Bladder microvascular endothelial cell (primary cell): Measurements from ENCODE around the gene ZNF35. TPM values are rescaled to one million over a fixed set of nuclear protein-coding genes. Genes with fewer than 3 reads are reported as not detected.

Experiments
- total RNA-seq: library from RNA; depleted of rRNA; stranded (reverse); fragments of >200 nt; gene quantifications from 2 replicates; pipeline ENCODE4 v1.2.3, GENCODE V29; 2014

Gene ZNF35
- total RNA-seq = 9.2 and 15.6 TPM in 2 replicates

GRCh38 chr3:44648564-44649229 lies at the start of gene ZNF35:
Gene ZNF35, plus strand, starts transcription at chr3:44648732. Its CDS starts 2,336 bp downstream, at chr3:44651068.

DNA sequence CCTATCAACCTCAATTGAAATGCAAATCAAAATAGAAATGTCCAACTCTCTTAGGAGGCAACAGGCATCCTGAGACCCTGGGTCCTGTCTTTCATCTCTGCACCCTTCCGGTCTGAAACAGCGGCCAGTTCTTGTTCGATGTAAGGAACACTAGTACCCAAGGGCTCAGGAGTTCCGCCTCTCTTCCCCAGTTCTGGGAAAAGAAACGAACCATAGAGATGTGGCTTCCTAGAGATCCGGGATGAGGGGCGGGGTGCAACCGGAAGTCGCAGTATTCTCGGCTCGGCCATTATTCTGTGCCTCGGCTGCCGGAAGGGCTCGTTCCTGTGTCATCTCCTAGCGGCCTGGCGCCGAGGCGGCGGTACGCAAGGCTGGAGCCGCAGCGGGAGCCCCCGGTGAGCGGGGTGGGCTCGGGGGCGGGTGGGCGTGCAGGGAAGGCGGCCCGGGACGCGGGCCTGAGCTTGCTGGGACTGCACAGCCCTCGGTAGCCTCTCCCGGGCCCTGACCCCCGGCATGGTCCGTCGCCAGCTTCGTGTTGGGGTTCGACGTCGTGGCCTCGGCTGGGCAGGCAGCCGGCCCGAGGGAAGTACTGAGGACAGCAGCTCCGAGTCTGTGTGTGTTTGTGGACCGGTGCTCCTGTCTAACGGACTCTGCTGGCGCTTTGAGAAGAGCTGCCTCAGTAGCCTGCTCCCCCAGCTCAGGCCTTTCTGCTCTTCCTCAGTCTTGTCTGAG lies 23.6 kb upstream of the ZNF35 start, which contains the start of gene ZNF197:
ZNF197 (plus strand) TSS at position 288 of the 732 bp plus-strand sequence. CDS start 4,119 bp downstream, outside the sequence.

Other genes starting within 250 kb of the ZNF35 start
- 3.7 and 13.7 TPM in 2 replicates for gene ZNF445, start 171.1 kb upstream of the ZNF35 start, total RNA-seq
- gene ZKSCAN7, start 93.5 kb upstream of the ZNF35 start, total RNA-seq = 1.3 and 1.6 TPM in 2 replicates
- 0.49 and 2.0 TPM in 2 replicates for gene ZNF660, start 63.8 kb upstream of the ZNF35 start, total RNA-seq
- gene ZNF197, start 23.7 kb upstream of the ZNF35 start, total RNA-seq = 7.1 and 9.8 TPM in 2 replicates
- 2.3 and 4.8 TPM in 2 replicates for gene ZNF502, start 63.9 kb downstream of the ZNF35 start, total RNA-seq
- gene ZNF501, start 80.9 kb downstream of the ZNF35 start, total RNA-seq = 4.4 and 5.3 TPM in 2 replicates
- gene KIAA1143, start 112.9 kb downstream of the ZNF35 start, total RNA-seq = 10.8 and 18.6 TPM in 2 replicates
- 7.9 and 11.8 TPM in 2 replicates for gene KIF15, start 113.1 kb downstream of the ZNF35 start, total RNA-seq
- gene TMEM42, start 213.2 kb downstream of the ZNF35 start, total RNA-seq = 9.4 and 10.4 TPM in 2 replicates
- 0.06 TPM in 1 of 2 replicates, not detected in the other for gene TGM4, start 225.9 kb downstream of the ZNF35 start, total RNA-seq